ENCODE measurements around the gene UBL7. TPM values are rescaled to one million over a fixed set of nuclear protein-coding genes. Genes with fewer than 3 reads are reported as not detected.

The UBL7 gene
- total RNA-seq, 1 experiment from 2014 or later = 47.5 TPM

GRCh38 chr15:74432271-74432967 is 28.5 kb downstream of the UBL7 start:
- no peak overlapping the region for H2BK15ac ChIP-seq (ENCODE audit: low read depth, low read length)
- H2BK12ac ChIP-seq (ENCODE audit: insufficient read length, low read depth, low read length) = no peak overlapping the region
- Mint-ChIP-seq H3K36me3 (ENCODE audit: insufficient read depth in 1 of 3, low read depth in 3 of 3) (no peaks in the 10 kb centered on the region; a peak in 1 of 7 replicates), H3K4me3 (peak overlapping the region; percentile 61 to 82), H3K4me1 (peaks cover 23 to 43% of the 10 kb centered on the region in 2 experiments), H3K27ac (no peak overlapping the region; a peak in 1 of 7 replicates), H3K9me3 (no peaks in the 10 kb centered on the region; a peak in 1 of 5 replicates), H3K27me3 (ENCODE audit: low read depth) (peaks cover 48% of the 10 kb centered on the region)
- peaks cover 3% of the 10 kb centered on the region; the same call in 1 of the 2 replicates for H3K79me2 ChIP-seq (ENCODE audit: insufficient read depth, low read length)
- WGBS (ENCODE audit: extremely low coverage, insufficient read length, low lambda C conversion rate) = no CpG with 5 or more reads among the region's 21 CpGs
- no peak overlapping the region for H3K9ac ChIP-seq (ENCODE audit: extremely low read depth, insufficient read length, low read length)
- no peak overlapping the region for H3T11ph ChIP-seq (ENCODE audit: low read length)
- H3K27me3 ChIP-seq (ENCODE audit: insufficient read depth, low read length) = no peaks in the 10 kb centered on the region; the same call in 1 of the 2 replicates
- H2BK120ac ChIP-seq (ENCODE audit: low read depth, low read length, poor library complexity, severe bottlenecking) = no peak overlapping the region
- H3K27ac ChIP-seq (ENCODE audit: insufficient read length, low read depth, low read length) = no peak overlapping the region
- no peak overlapping the region for H2AFZ ChIP-seq (ENCODE audit: low read length)
- DNase-seq = no peak
- no peaks in the 10 kb centered on the region for H3K79me1 ChIP-seq (ENCODE audit: insufficient read depth, low read depth, low read length, poor library complexity, severe bottlenecking)
- H3K4me1 ChIP-seq (ENCODE audit: insufficient read depth, low read length) = peaks cover 3% of the 10 kb centered on the region; the same call in 1 of the 2 replicates
- H3K56ac ChIP-seq (ENCODE audit: insufficient read length, low read depth, low read length) = no peak overlapping the region
- H2BK20ac ChIP-seq (ENCODE audit: low read depth, low read length, poor library complexity, severe bottlenecking) = no peak overlapping the region
- no peak overlapping the region for H3K4ac ChIP-seq (ENCODE audit: low read depth, low read length)
- H3K4me2 ChIP-seq (ENCODE audit: insufficient read depth, insufficient read length, low read length) = peak overlapping the region; percentile 41
- H2BK5ac ChIP-seq (ENCODE audit: insufficient read length, low read length) = no peak overlapping the region
- TF ChIP-seq, protein P1, sequence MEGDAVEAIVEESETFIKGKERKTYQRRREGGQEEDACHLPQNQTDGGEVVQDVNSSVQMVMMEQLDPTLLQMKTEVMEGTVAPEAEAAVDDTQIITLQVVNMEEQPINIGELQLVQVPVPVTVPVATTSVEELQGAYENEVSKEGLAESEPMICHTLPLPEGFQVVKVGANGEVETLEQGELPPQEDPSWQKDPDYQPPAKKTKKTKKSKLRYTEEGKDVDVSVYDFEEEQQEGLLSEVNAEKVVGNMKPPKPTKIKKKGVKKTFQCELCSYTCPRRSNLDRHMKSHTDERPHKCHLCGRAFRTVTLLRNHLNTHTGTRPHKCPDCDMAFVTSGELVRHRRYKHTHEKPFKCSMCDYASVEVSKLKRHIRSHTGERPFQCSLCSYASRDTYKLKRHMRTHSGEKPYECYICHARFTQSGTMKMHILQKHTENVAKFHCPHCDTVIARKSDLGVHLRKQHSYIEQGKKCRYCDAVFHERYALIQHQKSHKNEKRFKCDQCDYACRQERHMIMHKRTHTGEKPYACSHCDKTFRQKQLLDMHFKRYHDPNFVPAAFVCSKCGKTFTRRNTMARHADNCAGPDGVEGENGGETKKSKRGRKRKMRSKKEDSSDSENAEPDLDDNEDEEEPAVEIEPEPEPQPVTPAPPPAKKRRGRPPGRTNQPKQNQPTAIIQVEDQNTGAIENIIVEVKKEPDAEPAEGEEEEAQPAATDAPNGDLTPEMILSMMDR (conservative IDR thresholded peaks at IDR 0.05) = no peak
- no peak overlapping the region for H3K14ac ChIP-seq (ENCODE audit: insufficient read depth, low read length)
- H3K23me2 ChIP-seq (ENCODE audit: insufficient read length, low read depth, low read length, poor library complexity, severe bottlenecking) = peaks cover 3% of the 10 kb centered on the region
- no peak overlapping the region for H4K8ac ChIP-seq (replicated peaks; ENCODE audit: insufficient read length, low read depth, low read length)
- no peak overlapping the region for H3K23ac ChIP-seq (ENCODE audit: insufficient read length, low read depth, low read length)
- H3K18ac ChIP-seq (ENCODE audit: insufficient read length, low read depth, low read length) = no peak overlapping the region
- H3K9me3 ChIP-seq (ENCODE audit: control insufficient read depth, low read depth, low read length) = no peaks in the 10 kb centered on the region
- H4K5ac ChIP-seq (ENCODE audit: insufficient read length, low read depth, low read length) = no peak overlapping the region
- H4K20me1 ChIP-seq (ENCODE audit: control insufficient read depth, insufficient read depth, insufficient read length) = no peaks in the 10 kb centered on the region
- no peak overlapping the region for H4K91ac ChIP-seq (ENCODE audit: insufficient read length, low read depth, low read length)
- H2AK5ac ChIP-seq (ENCODE audit: insufficient read length, low read length) = no peak overlapping the region

Data from H9 (cell line).